ENCODE results near the gene ADPRS. TPM values are rescaled to one million over a fixed set of nuclear protein-coding genes. Genes with fewer than 3 reads are reported as not detected.

Gene ADPRS
- total RNA-seq, 1 donor from 2014 or later: 23.9 TPM

GRCh38 chr1:36135330-36135667 is 46.6 kb downstream of the ADPRS start:
- POLR2A ChIA-PET: interaction anchor here (1.3 kb wide), 1 partner anchor 14 kb away, joined by 3 read pairs; the partner anchor contains the start of gene TRAPPC3
- intact Hi-C loops (cut with micrococcal nuclease): no loop called here
- H3K27me3 Mint-ChIP-seq: no peaks in the 10 kb centered on the region

GRCh38 chr1:36135796-36136195 is 47.1 kb downstream of the ADPRS start:
- Mint-ChIP-seq H3K27me3 (no peaks in the 10 kb centered on the region), H3K4me1 (no peaks in the 10 kb centered on the region), H3K9me3 (no peaks in the 10 kb centered on the region), H3K27ac (no peak overlapping the region), H3K36me3 (ENCODE audit: low read depth) (peaks cover 41% of the 10 kb centered on the region), H3K4me3 (no peak overlapping the region)
- ATAC-seq (ENCODE audit: low read depth) (no peak), DNase-seq (no peak)
- ChIA-PET CTCF (interaction anchor here (0.9 to 3.5 kb wide), 4 partner anchors 13 to 150 kb away, joined by 3 to 38 read pairs (median 8); partner anchors contain the start of gene TRAPPC3), POLR2A (no interaction called here)
- no peak for TF ChIP-seq CTCF (IDR thresholded peaks at IDR 0.05)
- intact Hi-C loops (cut with micrococcal nuclease): no loop called here

More at GRCh38 chr1:36135330-36135667, 46.6 kb downstream of the ADPRS start:
- H3K4me3 Mint-ChIP-seq: no peak overlapping the region
- peaks cover 41% of the 10 kb centered on the region for H3K36me3 Mint-ChIP-seq (ENCODE audit: low read depth)
- no peaks in the 10 kb centered on the region for H3K9me3 Mint-ChIP-seq
- DNase-seq: no peak
- no peak for ATAC-seq (ENCODE audit: low read depth)
- no peaks in the 10 kb centered on the region for H3K4me1 Mint-ChIP-seq
- no peak overlapping the region for H3K27ac Mint-ChIP-seq
- no peak for TF ChIP-seq CTCF (IDR thresholded peaks at IDR 0.05)
- CTCF ChIA-PET: interaction anchor here (0.8 to 3.5 kb wide), 8 partner anchors 13 to 150 kb away, joined by 3 to 38 read pairs (median 5); partner anchors contain the start of gene TRAPPC3

GRCh38 chr1:36136535-36136934 is 47.8 kb downstream of the ADPRS start:
- Mint-ChIP-seq H3K27me3 (no peaks in the 10 kb centered on the region), H3K9me3 (no peaks in the 10 kb centered on the region), H3K27ac (no peak overlapping the region), H3K4me1 (no peaks in the 10 kb centered on the region), H3K36me3 (ENCODE audit: low read depth) (peaks cover 41% of the 10 kb centered on the region), H3K4me3 (no peak overlapping the region)
- no peak for DNase-seq
- TF ChIP-seq CTCF (IDR thresholded peaks at IDR 0.05): no peak
- POLR2A ChIA-PET: no interaction called here
- ATAC-seq (ENCODE audit: low read depth): no peak
- CTCF ChIA-PET: no interaction called here
- intact Hi-C loops (cut with micrococcal nuclease): no loop called here

- TF ChIP-seq CTCF (IDR thresholded peaks at IDR 0.05): no peak
- Mint-ChIP-seq H3K36me3 (ENCODE audit: low read depth) (peaks cover 43% of the 10 kb centered on the region), H3K9me3 (no peaks in the 10 kb centered on the region), H3K27ac (no peak overlapping the region), H3K27me3 (no peaks in the 10 kb centered on the region), H3K4me3 (no peak overlapping the region), H3K4me1 (peaks cover 4% of the 10 kb centered on the region)
- POLR2A ChIA-PET: no interaction called here
- CTCF ChIA-PET: no interaction called here
- intact Hi-C loops (cut with micrococcal nuclease): no loop called here
- ATAC-seq (ENCODE audit: low read depth) (no peak), DNase-seq (no peak)
Measured at GRCh38 chr1:36137226-36137625, 48.5 kb downstream of the ADPRS start.

GRCh38 chr1:36137776-36138175 is 49.1 kb downstream of the ADPRS start:
- no peaks in the 10 kb centered on the region for H3K9me3 Mint-ChIP-seq
- ChIA-PET CTCF (no interaction called here), POLR2A (no interaction called here)
- peaks cover 46% of the 10 kb centered on the region for H3K36me3 Mint-ChIP-seq (ENCODE audit: low read depth)
- no peak overlapping the region for H3K4me3 Mint-ChIP-seq
- ATAC-seq (ENCODE audit: low read depth): no peak
- no peak for TF ChIP-seq CTCF (IDR thresholded peaks at IDR 0.05)
- no peaks in the 10 kb centered on the region for H3K27me3 Mint-ChIP-seq
- intact Hi-C loops (cut with micrococcal nuclease): no loop called here
- DNase-seq: no peak
- H3K27ac Mint-ChIP-seq: no peak overlapping the region
- H3K4me1 Mint-ChIP-seq: peaks cover 7% of the 10 kb centered on the region

Measured in activated B cell treated with CpG ODN at 0.5 μM for 24 hours (primary cell).